Testis (tissue), 3 donors: ENCODE measurements around the gene LRRC36. TPM values are rescaled to one million over a fixed set of nuclear protein-coding genes. Genes with fewer than 3 reads are reported as not detected.

Experiments used
- DNase-seq: peaks from one replicate; pipeline ENCODE4 v3.0.0-alpha.2; 2019
- H3K27ac ChIP-seq, 2 donors: fragments of 200-600 bp; sonication (generic); one replicate each; pipeline ENCODE4 v1.5.1; 2019
- H3K27me3 ChIP-seq: fragments of 200-600 bp; sonication (generic); one replicate; pipeline ENCODE4 v1.5.1; 2019
- H3K36me3 ChIP-seq: fragments of 200-600 bp; sonication (generic); one replicate; pipeline ENCODE4 v1.5.1; 2017; ENCODE audit warnings: low read depth; ENCODE audit errors: missing control alignments
- H3K4me1 ChIP-seq: fragments of 200-600 bp; sonication (generic); one replicate; pipeline ENCODE4 v1.5.1; 2019
- H3K4me3 ChIP-seq, 2 donors: fragments of 200-600 bp; sonication (generic); one replicate each; pipeline ENCODE4 v1.5.1; 2017 to 2019
- H3K9me3 ChIP-seq: fragments of 200-600 bp; sonication (generic); one replicate; pipeline ENCODE4 v1.5.1; 2017
- POLR2A ChIP-seq: fragments of 450-650 bp; IDR thresholded peaks from one replicate; pipeline ENCODE4 v1.6.1; 2017; ENCODE audit warnings: antibody characterized with exemption, mild to moderate bottlenecking, moderate library complexity
- WGBS, 2 donors: methylation state at CpG; one replicate each; pipeline ENCODE4 v1.1.5; 2018; 5-methylcytosine and 5-hydroxymethylcytosine counted together
- intact Hi-C: fragments of 100-400 bp; cut with DNase I; formaldehyde crosslinking; loops from one replicate; pipeline ENCODE4 v1.15.1; 2023; ENCODE audit warnings: low total_unique reads
- polyA plus RNA-seq: library from polyadenylated mRNA; stranded (reverse); fragments of 350-450 nt; fragmentation: Illumina TruSeq; extraction: RNeasy Lipid Tissue Mini Kit (QIAGEN cat#74804); gene quantifications from one replicate; pipeline ENCODE4 v1.2.3, GENCODE V29; 2014; ENCODE audit warnings: low read depth, low replicate concordance; ENCODE audit not compliant: insufficient read depth
- total RNA-seq, 2 donors: library from RNA; depleted of rRNA; stranded (reverse); fragments of >200 nt; gene quantifications; one replicate each; pipeline ENCODE4 v1.2.3, GENCODE V29; 2016
- TF ChIP-seq, protein P1 (sequence below), 3 experiments: fragments of 450-650 bp in 2 of 3; fragments of 200-600 bp in 1 of 3; sonication (generic) in 1 of 3; IDR thresholded peaks; one replicate each; pipeline ENCODE4 v1.5.1; 2016 to 2019; ENCODE audit warnings: antibody characterized with exemption in 3 of 3, mild to moderate bottlenecking in 2 of 3, moderate library complexity in 1 of 3

The LRRC36 gene
- total and polyA plus RNA-seq, 3 donors from 2014 or later, result 28.3 to 94.5 (median 40.9) TPM

DNA sequence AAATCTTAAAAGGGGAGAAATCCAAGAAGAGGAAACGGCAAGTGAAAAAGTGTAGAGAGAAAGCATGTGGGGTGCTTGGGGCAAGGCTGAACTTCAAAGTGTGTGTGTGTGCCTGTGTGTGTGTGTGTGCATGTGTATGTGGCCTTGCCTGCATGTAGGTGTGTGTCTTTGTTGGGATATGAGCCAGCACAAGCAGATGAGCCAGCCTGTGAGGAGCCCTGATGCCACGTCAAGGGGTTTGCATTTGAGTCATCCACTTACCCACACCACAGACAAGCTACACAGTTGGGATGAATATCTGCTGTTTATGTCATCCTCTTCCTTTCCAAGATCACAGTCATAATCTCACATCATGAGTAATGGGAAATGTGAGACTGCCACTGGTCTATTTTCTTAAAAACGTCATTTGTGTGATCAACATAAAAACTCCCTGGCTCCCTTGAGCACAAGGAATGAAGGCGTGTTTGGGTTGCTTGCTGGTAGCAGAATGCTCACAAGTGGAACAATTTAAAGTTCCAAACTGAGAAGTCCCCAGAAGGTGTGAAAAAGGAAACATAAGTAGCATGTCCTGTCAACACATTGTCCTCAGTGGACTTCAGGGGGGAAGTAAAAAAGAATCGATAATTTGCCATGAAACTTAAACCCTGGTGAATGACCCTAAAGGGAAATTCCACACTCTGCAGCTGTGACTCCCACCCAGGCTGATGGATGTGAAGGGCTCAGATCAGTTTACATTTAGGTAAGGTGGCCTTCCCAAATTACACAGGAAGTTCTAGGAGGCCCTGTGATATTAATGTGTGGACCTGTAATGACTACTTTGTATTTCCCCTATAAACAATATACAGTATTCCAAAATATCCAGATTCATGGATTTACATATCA, 14.8 kb upstream of the LRRC36 start:
- Histone ChIP-seq H3K9me3 (no peaks in the 10 kb centered on the region), H3K27ac (no peak overlapping the region), H3K27me3 (no peaks in the 10 kb centered on the region), H3K4me1 (no peaks in the 10 kb centered on the region), H3K36me3 (no peaks in the 10 kb centered on the region), H3K4me3 (no peak overlapping the region)
- intact Hi-C loops, result no loop called here
- TF ChIP-seq, protein P1, sequence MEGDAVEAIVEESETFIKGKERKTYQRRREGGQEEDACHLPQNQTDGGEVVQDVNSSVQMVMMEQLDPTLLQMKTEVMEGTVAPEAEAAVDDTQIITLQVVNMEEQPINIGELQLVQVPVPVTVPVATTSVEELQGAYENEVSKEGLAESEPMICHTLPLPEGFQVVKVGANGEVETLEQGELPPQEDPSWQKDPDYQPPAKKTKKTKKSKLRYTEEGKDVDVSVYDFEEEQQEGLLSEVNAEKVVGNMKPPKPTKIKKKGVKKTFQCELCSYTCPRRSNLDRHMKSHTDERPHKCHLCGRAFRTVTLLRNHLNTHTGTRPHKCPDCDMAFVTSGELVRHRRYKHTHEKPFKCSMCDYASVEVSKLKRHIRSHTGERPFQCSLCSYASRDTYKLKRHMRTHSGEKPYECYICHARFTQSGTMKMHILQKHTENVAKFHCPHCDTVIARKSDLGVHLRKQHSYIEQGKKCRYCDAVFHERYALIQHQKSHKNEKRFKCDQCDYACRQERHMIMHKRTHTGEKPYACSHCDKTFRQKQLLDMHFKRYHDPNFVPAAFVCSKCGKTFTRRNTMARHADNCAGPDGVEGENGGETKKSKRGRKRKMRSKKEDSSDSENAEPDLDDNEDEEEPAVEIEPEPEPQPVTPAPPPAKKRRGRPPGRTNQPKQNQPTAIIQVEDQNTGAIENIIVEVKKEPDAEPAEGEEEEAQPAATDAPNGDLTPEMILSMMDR (IDR thresholded peaks at IDR 0.05), result no peak
- no peak for TF ChIP-seq POLR2A
- no peak for DNase-seq
- 69 to 74% methylated on average over 5 of the region's 5 CpGs for WGBS, 2 donors

DNA sequence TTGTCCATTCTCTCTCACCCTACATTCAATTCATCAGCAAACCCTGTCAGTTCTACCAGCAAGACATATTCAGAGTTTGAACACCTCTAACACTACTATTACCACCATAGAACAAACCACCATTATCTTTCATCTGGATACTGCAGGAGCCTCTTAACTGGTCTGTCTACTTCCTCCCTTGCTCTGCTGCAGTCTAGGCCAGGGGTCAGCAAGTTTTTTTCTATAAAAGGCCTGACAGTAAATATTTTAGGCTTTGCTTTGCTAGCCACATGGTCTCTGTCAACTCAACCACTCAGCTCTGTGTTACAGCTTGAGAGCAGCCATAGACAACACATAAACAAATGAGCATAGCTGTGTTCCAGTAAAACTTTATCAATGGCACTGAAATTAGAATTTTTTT, 13.9 kb upstream of the LRRC36 start:
- Histone ChIP-seq H3K27me3 (no peaks in the 10 kb centered on the region), H3K27ac (no peak overlapping the region), H3K9me3 (no peaks in the 10 kb centered on the region), H3K4me1 (no peaks in the 10 kb centered on the region), H3K36me3 (no peaks in the 10 kb centered on the region), H3K4me3 (no peak overlapping the region)
- TF ChIP-seq, protein P1 (IDR thresholded peaks at IDR 0.05), result no peak
- TF ChIP-seq POLR2A, result no peak
- DNase-seq, result no peak
- intact Hi-C loops, result no loop called here

DNA sequence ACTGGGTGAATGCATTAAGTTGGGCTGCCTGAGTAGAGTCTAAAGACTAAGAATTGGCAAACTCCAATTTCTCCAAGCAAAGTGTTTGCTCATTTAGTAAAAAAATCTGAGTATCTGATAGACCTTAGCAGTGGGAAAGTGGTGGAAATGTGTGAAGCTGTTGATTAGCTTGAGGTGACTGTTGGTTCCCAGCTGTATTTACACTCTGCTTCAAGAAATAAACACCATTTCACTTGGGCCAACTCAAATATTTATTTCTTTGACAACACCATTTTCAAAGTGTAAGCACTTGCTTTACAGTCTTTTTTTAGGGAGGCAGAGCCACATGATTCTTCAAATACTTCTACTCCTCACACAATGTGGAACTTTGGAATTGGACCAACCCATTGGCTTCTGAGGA, 8.8 kb upstream of the LRRC36 start:
- Histone ChIP-seq H3K9me3 (no peaks in the 10 kb centered on the region), H3K27me3 (no peaks in the 10 kb centered on the region), H3K27ac (no peak overlapping the region), H3K4me3 (no peak overlapping the region), H3K36me3 (no peaks in the 10 kb centered on the region), H3K4me1 (no peaks in the 10 kb centered on the region)
- intact Hi-C loops, result no loop called here
- TF ChIP-seq, protein P1 (IDR thresholded peaks at IDR 0.05), result no peak
- no peak for TF ChIP-seq POLR2A
- no peak for DNase-seq

DNA sequence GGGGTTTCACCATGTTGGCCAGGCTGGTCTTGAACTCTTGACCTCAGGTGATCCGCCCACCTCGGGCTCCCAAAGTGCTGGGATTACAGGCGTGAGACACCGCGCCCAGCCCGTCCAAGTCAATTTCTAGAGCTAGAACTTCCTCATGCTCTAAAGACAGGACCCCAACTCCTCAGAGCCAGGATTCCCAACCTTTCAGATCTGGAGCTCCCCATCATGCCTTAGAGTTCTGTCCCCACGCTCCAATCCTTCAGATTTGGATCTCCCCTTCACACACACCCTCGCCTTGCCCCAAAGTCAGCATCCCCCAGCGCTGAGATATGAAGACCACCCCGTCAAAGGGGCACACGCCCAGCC, 522 bp upstream of the LRRC36 start:
- TF ChIP-seq, protein P1 (IDR thresholded peaks at IDR 0.05), result no peak
- TF ChIP-seq POLR2A, result no peak
- H3K4me1 ChIP-seq, result no peaks in the 10 kb centered on the region
- intact Hi-C loops, result no loop called here
- no peaks in the 10 kb centered on the region for H3K9me3 ChIP-seq
- H3K27me3 ChIP-seq, result no peaks in the 10 kb centered on the region
- DNase-seq, result no peak
- WGBS, 2 donors, result 9 to 32% methylated on average over 4 to 11 of the region's 11 CpGs
- peak overlapping the region in 1 of 2 donors; percentile 59 for H3K27ac ChIP-seq
- H3K36me3 ChIP-seq, result no peaks in the 10 kb centered on the region
- peak overlapping the region; percentile 64 to 69 for H3K4me3 ChIP-seq

DNA sequence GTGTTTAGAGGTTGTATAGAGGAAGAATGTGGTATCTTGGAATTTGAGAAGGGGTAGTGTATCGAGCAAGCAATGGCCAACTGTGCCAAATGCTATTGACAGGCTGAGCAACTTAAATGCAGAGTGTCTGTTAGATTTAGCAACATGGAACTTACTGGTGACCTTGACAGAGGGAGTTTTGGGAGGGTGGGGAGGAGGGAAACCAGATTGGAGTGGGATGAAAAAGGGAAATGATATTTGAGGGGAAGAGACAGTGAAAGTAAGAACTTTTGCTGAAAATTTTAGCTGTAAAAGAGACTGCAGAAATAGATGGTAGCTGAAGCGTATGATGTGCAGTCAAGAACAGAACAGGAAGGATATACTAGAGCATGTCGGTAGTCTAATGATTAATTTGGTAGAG, 1.1 kb downstream of the LRRC36 start:
- no peak for DNase-seq
- 28 to 31% methylated on average over 3 of the region's 3 CpGs for WGBS, 2 donors
- intact Hi-C loops, result no loop called here
- Histone ChIP-seq H3K4me3 (no peak overlapping the region), H3K9me3 (no peaks in the 10 kb centered on the region), H3K27ac (no peak overlapping the region), H3K36me3 (no peaks in the 10 kb centered on the region), H3K27me3 (no peaks in the 10 kb centered on the region), H3K4me1 (no peaks in the 10 kb centered on the region)
- no peak for TF ChIP-seq POLR2A
- TF ChIP-seq, protein P1 (IDR thresholded peaks at IDR 0.05), result no peak
